GM21360 (cell line): ENCODE results near the gene ARL14EPL.

Experiments used
- ATAC-seq: cut with Tn5 transposase; IDR thresholded peaks from one replicate; pipeline ENCODE4 v1.9.1; 2021; ENCODE audit warnings: mild to moderate bottlenecking, moderate library complexity; ENCODE audit not compliant: unreplicated experiment

ARL14EPL gene

DNA sequence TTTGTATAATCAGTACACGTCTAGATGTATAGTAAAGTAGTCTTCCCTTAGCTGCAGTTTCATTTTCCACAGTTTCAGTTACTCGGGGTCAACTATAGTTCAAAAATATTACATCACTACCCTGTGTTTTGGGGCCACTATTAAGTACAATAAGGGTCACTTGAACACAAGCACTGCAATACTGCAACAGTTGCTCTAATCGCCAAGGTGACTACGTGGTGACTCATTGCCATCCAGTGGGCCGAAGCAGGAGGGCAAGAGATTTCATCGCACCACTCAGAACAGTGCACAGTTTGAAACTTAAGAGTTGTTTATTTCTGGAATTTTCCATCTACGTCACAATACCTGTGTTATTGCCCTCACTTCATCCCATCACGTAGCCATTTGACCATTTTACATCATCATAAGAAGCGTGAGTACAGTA is at the start of gene ARL14EPL:
TSS of gene ARL14EPL (plus strand) at position 379 of the 424 bp plus-strand sequence. CDS start 18,994 bp downstream, outside the sequence.
- ATAC-seq = no peak

DNA sequence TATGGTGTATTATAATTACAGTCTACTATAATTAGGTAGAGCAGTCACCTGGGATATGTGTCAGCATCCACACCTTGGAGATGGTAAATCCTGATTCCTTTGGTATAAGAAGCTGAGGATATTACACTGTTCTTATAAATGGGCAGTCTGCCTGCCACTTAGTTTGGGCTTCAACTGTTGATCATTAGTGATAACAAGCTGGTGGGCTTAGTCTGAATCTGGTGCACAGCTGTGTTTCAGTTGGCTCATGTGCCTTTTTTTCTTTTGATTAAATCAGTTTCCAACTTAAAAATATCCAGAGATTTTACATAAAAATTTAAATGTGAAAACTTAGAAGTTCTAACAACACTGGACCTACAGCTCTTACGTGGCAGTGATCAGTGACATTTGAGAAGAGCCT is 48.8 kb upstream of the ARL14EPL start:
- ATAC-seq = no peak

DNA sequence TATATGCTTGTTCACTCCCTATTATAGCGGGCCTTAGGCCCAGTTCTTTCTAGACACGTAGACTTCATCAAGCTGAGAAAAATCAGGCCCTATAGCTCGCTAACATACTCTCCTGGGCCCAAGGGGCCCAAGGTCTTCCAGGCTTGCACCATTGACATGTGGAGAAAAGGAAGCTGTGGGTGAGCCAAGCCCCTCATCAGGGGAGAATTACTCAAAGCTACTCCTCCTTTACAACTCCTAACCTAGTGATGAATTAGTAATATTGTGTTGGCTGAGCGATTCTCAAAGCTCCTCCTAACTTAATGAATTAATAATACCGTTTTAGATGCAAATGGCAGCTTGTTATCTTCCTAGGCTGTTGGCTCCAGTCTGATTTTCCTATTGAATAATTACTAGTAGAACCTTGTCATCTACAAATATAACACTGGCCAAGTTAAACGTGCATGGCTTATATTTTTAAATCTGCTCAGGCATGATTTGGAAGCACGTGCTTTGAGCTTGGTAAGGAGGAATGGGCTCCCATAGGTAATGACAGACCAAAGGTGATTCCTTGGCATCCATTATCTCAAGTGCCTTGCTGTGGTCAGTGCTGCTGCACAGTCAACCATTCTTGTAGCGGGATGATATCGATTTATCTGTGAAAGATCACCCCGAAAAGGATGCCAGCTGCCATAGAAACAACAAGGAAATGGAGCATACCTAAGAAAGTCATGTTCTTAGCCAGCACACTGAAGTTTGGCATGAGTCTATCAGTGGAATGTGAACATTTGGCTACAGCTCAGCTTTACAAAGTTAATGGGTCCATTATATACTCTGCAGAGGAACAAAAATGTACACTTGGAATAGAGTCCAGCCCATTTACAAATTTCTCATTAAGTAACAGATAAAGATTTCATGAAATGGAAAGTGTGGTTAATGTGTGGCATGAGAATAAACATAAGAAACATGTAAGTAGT is 46.2 kb upstream of the ARL14EPL start:
- no peak for ATAC-seq

DNA sequence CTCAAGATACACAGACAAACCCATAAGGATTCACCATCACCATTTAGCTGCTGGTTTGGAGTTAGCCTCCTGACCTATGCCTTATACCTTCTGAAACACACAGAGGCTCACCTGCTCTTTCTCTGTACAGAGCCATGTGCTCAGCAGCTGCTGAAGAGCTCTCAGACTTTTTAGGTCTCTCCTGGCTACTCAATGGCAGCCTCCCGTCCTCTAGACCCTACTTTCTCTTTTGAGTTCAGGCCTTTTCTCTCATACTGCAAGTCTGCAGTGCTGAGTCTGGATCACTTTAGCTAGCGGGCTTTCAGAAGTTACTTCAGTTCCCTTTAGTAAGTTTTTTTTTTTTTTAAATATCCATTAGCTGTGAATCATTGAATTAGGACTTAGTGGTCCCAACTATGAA is 44.3 kb upstream of the ARL14EPL start:
- ATAC-seq = no peak

DNA sequence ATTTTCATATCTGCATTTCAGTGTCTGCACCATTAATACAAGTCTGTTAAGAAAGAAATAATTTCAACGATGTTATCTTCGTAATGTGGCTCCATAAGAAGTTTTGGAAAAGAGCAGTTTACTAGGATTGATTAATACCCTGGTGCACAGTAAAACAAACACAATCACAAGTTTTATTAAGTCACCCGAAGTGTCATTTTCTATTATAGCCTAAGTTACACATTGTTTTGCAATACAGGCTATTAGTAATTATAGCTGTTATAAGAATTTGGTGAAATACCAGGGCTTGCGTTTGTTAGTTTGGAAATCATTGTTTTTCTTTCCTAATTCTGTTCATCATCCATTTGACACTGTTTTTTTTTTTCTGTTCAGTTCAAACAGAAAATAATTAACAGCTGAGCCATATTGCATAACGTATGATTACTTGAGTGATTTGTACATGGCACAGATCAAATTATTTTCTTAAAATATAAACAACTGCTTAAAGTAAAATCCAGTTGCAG is 39.4 kb upstream of the ARL14EPL start:
- no peak for ATAC-seq

DNA sequence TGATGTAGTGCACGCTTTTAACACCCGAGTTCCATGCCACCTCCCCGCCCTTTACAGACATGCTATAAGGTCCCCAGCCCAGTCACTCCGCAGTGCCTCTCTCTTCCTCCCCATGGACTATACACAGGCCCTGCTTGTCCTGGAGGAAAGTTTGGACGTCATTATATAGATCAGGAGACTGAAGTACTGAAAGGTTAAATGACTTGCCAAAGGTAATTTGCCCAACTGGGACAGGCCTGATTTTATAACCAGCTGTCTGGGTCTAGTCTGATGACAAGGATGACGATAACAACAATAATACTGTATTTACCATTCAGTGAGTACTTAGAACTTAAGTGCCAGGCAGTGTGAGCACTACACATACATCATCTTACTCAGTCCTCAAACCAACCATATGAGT is 36.9 kb upstream of the ARL14EPL start:
- ATAC-seq = no peak

DNA sequence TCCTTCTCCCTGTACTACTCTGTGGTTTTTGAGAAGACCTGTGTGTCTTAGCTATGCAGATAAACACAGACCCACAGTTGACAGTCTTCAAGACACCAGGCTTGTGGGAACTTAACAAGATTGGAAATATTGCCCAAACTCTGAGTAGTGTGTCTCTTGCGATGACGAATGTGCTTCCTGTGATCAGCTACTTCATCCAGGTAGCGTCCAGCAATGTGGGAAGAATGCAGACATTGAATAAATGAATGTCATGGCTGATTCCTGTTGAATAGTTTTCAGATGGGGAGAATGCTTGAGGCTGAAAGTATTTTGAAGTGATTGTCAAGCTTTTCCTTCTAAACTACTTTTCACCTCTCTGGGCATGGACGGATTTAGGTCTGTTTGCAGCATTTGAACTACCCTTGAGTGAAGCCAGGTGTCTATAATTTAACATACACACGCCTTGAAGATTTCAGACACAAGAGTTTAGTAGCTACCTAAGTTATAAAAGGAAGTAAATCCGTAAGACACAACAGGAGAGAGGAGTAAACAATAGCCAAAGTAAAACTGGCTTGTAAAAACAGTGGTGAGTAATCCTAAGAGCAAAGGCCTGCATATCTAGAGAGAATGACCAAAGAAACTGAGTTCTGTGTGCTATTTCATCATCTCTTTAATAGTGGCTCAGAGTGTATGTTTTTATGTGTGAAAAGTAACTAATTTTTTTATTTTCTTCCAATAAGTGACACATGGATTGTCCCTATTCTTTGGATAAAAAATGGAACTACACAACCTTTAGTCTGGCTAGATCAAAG is 30.0 kb upstream of the ARL14EPL start:
- no peak for ATAC-seq

DNA sequence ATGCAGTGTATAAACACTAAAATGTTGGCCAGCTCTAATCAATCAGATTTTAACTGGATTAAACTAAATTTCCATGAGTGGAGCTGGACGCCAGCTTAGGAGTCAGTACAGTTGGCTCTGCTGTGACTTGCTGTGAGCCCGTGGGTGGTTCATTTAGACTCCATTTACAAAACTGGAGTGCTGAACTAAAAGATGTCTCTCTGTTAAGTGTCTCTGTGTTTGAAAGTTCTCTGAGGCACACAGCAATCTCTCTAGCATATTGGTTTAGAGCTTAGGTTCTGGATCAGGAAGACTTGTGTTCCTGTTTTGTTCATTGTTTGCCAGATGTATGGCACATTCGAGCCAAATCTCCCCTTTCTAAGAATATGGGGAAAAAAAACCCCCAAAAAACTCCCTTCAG is 28.0 kb upstream of the ARL14EPL start:
- ATAC-seq = no peak

DNA sequence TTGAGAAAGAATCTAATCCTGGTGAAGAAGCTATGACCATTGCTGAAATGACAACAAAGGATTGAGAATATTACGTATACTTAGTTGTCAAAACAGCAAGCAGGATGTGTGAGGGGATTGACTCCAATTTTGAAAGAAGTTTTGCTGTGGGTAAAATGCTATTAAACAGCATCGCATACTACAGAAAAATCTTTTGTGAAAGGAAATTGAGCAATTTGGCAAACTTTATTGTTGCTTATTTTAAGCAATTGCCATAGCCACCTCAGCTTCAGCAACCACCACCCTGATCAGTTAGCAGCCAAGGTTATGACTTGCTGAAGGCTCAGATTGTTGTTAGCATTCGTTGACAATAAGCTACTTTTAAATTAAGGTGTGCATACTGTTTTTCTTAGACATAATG is 22.5 kb upstream of the ARL14EPL start:
- no peak for ATAC-seq

DNA sequence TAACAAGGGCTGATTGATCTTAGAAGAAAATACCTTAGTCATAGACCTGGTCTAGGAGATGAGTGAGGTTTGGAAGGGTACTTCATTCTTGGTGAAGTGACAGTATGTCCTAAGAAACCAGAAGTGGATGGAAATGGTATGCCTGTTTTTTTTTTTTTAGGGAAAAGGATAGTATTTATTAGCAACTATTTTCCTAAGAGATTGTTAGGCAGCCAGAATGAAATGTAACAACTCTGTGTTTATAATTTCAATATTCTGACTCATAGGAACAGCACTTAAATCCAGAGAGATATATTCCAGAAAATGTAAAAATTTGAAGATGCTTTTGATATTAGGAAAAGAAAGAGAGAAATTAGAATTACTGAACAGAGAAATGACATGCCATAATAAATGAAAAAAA is 21.2 kb upstream of the ARL14EPL start:
- ATAC-seq = no peak

DNA sequence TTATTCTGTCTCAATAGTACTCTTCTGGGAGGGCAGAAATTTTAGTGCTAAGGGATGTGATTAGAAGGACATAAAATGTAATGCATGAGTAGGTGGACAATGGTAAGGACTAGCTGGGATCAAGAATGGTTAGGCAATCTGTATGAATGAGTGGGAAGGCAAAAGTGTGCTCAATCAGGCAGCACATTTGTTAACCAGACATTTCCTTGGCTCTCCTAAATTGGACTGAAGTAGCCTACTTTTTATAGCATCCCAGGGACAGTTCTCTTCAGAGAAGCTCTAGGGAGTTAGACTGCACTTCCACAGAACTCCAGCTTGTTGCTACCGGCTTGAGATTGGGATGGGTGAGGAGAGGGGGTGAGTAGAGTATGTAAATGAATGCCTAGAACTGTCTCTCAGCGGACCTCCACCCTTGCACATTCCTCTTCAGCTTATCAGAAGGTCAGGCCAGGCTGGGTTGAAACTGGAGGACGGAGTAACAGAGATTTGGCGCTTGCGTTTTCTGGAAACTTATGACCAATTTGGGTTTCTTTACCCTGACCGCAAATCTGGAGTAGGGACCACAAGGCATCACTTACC is 19.0 kb upstream of the ARL14EPL start:
- no peak for ATAC-seq

DNA sequence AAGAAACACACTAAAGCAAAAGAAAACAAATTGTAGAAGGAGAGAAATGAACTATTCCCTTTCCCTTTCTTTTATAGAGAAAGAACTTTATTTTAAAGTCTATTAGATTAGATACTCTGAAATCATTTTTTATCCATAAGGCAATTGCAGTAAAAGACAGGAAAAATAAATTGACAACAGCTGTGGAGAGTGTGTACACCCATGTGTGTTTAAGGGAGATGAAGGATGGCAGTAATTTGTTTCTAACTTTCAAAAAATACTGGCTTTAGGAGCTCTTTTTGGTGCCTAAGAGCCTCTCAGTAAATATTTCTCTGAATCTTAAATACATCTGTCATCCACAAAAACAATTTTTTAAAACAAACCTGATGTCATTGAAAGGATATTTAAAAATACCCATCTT is 18.3 kb upstream of the ARL14EPL start:
- ATAC-seq = no peak

DNA sequence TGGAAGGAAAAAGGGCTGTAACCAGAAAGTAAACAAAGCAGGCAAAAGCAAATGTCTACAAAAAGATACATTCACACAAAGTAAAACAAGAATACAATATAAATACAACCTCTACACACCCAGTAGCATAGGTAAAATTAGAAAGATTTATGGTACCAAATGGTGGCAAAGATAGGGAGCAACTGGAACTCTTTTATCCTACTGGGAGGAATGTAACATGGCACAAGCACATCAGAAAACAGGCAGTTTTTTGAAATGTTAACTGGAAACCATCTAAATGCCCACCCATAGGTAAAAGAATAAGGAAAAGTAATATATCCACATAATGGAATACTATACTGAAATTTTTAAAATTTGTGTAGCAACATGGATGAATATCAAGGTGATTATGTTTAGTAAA is 8.7 kb upstream of the ARL14EPL start:
- ATAC-seq = no peak

DNA sequence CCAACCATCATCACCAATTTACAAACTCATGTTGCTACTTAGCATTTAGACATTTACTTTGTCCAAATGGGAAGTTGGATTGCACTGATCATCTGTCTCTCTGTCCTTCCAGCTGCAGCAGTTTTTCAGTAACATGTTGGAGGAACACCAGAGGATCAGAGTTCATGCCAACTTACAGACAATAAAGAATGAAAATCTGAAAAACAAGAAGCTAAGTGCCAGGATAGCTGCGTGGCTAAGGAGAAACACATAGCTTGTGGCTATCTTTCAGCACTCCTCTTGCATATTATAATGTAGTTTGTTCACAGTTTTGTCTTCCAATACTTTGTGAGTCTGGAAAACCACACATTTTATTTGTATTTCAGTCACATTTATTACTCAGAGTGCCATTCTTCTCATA is 6.4 kb upstream of the ARL14EPL start:
- no peak for ATAC-seq

DNA sequence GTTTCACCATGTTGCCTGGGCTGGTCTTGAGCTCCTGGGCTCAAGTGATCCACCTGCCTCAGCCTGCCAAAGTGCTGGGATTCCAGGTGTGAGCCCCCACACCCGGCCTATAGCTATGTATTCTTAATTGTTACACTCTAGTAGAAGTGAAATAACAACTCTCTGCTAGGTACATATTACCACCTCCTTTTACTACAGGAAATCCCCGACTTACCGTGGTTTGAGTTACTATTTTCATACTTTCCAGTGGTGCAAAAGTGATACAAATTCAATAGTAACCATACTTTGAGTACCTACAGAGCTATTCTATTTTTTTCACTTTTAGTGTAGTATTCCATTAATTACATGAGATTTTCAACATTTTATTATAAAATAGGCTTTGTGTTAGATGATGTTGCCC is 719 bp downstream of the ARL14EPL start:
- peak; percentile 48 for ATAC-seq

DNA sequence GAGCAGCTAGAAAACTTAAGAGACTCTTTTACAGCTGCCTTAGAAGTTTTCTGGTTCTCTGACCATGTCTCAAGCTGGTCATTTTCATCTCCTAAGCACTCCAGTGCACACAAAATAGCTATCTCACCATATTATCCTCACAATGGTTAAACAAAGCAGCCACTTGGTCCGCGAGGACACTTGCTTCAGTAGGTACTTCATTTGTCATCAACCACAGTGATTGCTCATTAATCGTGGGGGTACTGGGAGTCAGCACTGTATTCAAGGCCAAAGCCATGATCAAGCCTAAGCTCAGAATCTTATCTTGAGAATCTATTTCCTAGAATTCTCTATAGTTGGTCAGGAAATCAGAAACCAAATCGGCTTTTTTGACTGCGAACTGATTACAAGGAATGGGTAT is 2.9 kb downstream of the ARL14EPL start:
- no peak for ATAC-seq

DNA sequence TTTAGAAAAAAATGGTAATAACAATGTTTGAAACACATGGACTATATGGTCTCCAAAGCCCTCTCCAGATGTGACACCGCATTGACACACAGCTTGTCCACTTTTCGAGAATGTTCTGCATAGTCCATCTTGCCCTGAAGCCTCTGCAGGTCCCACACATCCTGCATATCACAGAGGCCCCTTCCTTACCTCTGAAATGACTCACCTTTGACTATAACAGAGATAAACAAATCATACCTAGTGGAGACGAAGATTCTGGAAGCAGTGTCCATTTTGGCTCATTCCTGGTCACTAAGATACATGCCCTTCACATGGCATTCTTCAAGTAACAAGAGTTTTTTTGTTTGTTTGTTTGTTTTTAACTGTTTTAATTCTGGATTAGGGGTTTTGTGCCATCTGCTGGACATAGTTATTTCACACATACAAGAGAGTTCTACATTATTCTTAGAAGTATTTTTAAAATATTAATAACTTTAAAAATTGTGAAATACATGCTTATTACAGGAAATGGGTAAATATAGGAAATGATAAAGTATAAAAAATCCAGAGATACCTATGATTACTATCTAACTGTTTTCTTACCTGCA is 5.1 kb downstream of the ARL14EPL start:
- ATAC-seq = no peak

DNA sequence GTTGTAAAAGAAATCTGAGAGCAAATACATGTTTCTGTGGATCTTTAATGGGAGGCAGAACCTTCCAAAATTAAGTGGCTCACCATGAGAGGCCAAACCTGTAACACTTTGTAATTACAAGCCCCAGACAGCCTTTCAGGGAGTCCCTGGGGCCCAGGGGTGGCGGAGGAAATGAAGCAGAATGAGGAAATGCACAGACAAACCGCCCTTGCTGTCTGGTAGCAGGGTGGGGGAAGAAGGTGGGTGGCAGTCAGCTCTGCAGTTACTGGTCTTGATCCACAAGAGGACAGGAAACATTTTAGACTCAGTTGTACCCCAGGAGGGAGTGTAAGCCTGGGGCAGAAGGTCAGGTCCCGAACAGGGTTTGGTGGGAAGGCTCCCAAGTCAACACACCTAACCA is 6.5 kb downstream of the ARL14EPL start:
- ATAC-seq = peak; percentile 73

DNA sequence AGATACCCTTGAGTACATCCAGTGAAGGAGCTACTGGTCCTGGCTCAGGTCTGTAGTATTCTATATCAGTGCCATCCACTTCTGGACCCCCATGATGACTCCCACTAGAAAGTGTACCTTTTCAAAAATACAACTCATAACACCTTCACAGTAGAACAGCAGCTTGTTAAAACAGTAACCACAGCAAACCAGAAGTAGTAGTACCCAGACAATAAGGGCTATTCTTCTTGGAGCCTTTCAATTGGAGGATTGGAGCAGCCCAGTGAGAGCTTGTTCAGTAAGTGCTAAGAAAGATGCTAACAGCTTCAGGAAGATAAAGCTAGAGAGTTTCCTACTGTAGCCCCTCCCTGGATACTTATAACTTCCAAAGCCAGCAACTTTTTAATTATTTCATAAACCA is 10.1 kb downstream of the ARL14EPL start:
- no peak for ATAC-seq

DNA sequence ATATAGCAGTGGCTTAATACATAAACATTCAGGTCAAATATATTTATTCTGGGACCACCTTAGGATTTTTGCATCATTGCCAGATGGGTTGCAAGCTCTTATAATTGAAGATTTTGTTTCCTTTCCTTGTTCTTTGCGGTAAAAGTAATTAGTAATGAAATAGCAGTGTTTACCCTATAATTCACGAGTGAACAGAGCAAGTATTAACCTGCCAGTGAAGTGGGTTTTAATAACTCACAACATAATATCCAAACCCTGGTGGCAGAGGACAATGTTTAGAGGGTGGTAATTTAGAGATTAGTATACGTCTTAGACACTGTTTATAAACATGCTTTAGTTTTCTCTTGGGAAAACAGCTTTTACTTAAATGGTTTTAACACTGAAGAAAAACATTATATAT is 11.8 kb downstream of the ARL14EPL start:
- ATAC-seq = no peak

DNA sequence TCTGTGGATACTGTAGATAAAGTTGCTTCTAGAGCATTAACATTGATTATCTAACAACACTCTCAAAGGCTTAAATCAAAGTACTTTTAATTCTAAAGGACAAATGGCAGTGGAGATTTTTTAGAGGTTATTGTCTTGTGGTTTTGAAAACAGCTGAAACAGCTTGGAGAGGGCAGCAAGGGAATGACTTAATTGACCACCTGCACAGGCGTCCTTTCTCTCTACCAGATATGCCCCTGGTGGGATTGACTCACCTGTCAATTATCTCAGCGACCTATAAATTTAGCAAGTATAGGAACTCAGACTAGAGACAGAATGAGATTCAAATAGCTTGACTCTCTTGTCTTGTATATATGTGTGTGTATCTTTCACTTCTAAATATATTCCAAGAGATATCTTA is 13.5 kb downstream of the ARL14EPL start:
- no peak for ATAC-seq
